Measurements from ENCODE around the gene SLFN5. TPM values are rescaled to one million over a fixed set of nuclear protein-coding genes. Genes with fewer than 3 reads are reported as not detected.

Gene SLFN5
- total RNA-seq, 1 experiment from 2014 or later: 133 TPM

GRCh38 chr17:35314415-35315216 is 71.7 kb downstream of the SLFN5 start:
- DNase-seq (ENCODE audit: unreplicated experiment): no peak
- no TSS peak for BruUV-seq (replicated peaks)

DNA sequence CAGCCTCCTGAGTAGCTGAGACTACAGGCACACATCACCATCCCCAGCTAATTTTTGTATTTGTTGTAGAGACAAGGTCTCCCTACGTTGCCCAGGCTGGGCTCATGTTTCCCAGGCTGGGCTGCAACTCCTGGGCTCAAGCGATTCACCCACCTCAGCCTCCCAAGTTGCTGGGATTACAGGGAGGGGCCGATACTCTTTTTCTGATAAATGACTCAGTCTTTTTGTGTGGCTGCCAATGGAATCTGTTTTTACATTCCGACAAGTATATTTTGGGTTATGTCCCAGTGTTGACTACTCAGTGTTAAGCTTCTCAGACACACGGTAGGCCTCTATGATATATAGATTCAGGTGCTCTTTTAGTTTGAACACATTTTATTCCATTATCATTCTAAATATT is 72.4 kb downstream of the SLFN5 start:
- Mint-ChIP-seq H3K4me3 (ENCODE audit: unreplicated experiment) (no peak overlapping the region), H3K27ac (ENCODE audit: low read depth, unreplicated experiment) (peak overlapping the region; percentile 65)
- intact Hi-C loops (cut with micrococcal nuclease): loop anchor here (10.0 kb wide), 2 partner anchors 70 to 430 kb away; partner anchors contain the start of gene SLFN5

More at GRCh38 chr17:35314415-35315216, 71.7 kb downstream of the SLFN5 start:
- TF ChIP-seq, protein P1, sequence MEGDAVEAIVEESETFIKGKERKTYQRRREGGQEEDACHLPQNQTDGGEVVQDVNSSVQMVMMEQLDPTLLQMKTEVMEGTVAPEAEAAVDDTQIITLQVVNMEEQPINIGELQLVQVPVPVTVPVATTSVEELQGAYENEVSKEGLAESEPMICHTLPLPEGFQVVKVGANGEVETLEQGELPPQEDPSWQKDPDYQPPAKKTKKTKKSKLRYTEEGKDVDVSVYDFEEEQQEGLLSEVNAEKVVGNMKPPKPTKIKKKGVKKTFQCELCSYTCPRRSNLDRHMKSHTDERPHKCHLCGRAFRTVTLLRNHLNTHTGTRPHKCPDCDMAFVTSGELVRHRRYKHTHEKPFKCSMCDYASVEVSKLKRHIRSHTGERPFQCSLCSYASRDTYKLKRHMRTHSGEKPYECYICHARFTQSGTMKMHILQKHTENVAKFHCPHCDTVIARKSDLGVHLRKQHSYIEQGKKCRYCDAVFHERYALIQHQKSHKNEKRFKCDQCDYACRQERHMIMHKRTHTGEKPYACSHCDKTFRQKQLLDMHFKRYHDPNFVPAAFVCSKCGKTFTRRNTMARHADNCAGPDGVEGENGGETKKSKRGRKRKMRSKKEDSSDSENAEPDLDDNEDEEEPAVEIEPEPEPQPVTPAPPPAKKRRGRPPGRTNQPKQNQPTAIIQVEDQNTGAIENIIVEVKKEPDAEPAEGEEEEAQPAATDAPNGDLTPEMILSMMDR (IDR thresholded peaks at IDR 0.05; ENCODE audit: unreplicated experiment): no peak
- peak overlapping the region; percentile 65 for H3K27ac Mint-ChIP-seq (ENCODE audit: low read depth, unreplicated experiment)
- no peaks in the 10 kb centered on the region for H3K36me3 Mint-ChIP-seq (ENCODE audit: insufficient read depth, unreplicated experiment)
- no peaks in the 10 kb centered on the region for H3K9me3 Mint-ChIP-seq (ENCODE audit: unreplicated experiment)
- intact Hi-C loops (cut with micrococcal nuclease): loop anchor here (10.0 kb wide), 2 partner anchors 70 to 430 kb away; partner anchors contain the start of gene SLFN5
- no peak overlapping the region for H3K4me3 Mint-ChIP-seq (ENCODE audit: unreplicated experiment)
- POLR2A ChIA-PET: interaction anchor here (0.9 to 2.7 kb wide), 5 partner anchors 56 to 223 kb away, joined by 3 to 16 read pairs (median 6); partner anchors contain the start of genes SLFN12, SLFN12L and SLFN5
- CTCF ChIA-PET: interaction anchor here (0.6 to 11.1 kb wide), 11 partner anchors 14 to 1145 kb away, joined by 3 to 394 read pairs (median 4); partner anchors contain the start of genes SLFN12 and SLFN12L
- H3K27me3 Mint-ChIP-seq (ENCODE audit: insufficient read depth, unreplicated experiment): peaks cover 81% of the 10 kb centered on the region
- H3K4me1 Mint-ChIP-seq (ENCODE audit: insufficient read depth, unreplicated experiment): peaks cover 14% of the 10 kb centered on the region

DNA sequence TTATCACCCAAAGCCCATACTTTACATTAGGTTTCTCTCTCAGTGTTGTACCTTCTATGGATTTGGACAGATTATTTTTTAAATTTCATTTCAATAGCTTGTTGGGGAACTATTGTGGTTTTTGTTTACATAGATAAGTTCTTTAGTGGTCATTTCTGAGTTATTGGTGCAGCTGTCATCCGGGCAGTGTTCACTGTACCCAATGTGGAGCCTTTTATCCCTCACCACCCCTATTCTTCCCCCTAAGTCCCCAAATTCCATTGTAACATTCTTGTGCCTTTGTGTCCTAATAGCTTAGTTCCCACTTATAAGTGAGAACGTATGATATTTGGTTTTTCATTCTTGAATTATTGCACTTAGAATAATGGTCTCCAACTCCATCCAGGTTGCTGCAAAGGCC is 73.1 kb downstream of the SLFN5 start:
- H3K36me3 Mint-ChIP-seq (ENCODE audit: insufficient read depth, unreplicated experiment): no peaks in the 10 kb centered on the region
- H3K27me3 Mint-ChIP-seq (ENCODE audit: insufficient read depth, unreplicated experiment): peaks cover 85% of the 10 kb centered on the region
- H3K9me3 Mint-ChIP-seq (ENCODE audit: unreplicated experiment): no peaks in the 10 kb centered on the region
- H3K4me3 Mint-ChIP-seq (ENCODE audit: unreplicated experiment): no peak overlapping the region
- intact Hi-C loops (cut with micrococcal nuclease): loop anchor here (10.0 kb wide), 2 partner anchors 71 to 429 kb away; partner anchors contain the start of gene SLFN5
- TF ChIP-seq, protein P1 (IDR thresholded peaks at IDR 0.05; ENCODE audit: unreplicated experiment): no peak
- peaks cover 14% of the 10 kb centered on the region for H3K4me1 Mint-ChIP-seq (ENCODE audit: insufficient read depth, unreplicated experiment)
- POLR2A ChIA-PET: interaction anchor here (0.8 to 2.7 kb wide), 6 partner anchors 52 to 222 kb away, joined by 3 to 16 read pairs (median 4); partner anchors contain the start of genes SLFN12, SLFN12L and SLFN5
- BruUV-seq (replicated peaks): no TSS peak
- CTCF ChIA-PET: interaction anchor here (11.1 kb wide), 1 partner anchor 221 kb away, joined by 394 read pairs; the partner anchor contains the start of gene SLFN12L
- DNase-seq (ENCODE audit: unreplicated experiment): no peak
- H3K27ac Mint-ChIP-seq (ENCODE audit: low read depth, unreplicated experiment): no peak overlapping the region

More for the DNA sequence above, 72.4 kb downstream of the SLFN5 start:
- CTCF ChIA-PET: interaction anchor here (0.6 to 11.1 kb wide), 6 partner anchors 91 to 1145 kb away, joined by 3 to 394 read pairs (median 4); partner anchors contain the start of genes SLFN12 and SLFN12L
- TF ChIP-seq, protein P1 (IDR thresholded peaks at IDR 0.05; ENCODE audit: unreplicated experiment): no peak
- BruUV-seq (replicated peaks): no TSS peak
- Mint-ChIP-seq H3K9me3 (ENCODE audit: unreplicated experiment) (no peaks in the 10 kb centered on the region), H3K36me3 (ENCODE audit: insufficient read depth, unreplicated experiment) (no peaks in the 10 kb centered on the region), H3K27me3 (ENCODE audit: insufficient read depth, unreplicated experiment) (peaks cover 81% of the 10 kb centered on the region), H3K4me1 (ENCODE audit: insufficient read depth, unreplicated experiment) (peaks cover 14% of the 10 kb centered on the region)
- DNase-seq (ENCODE audit: unreplicated experiment): peak; percentile 94
- POLR2A ChIA-PET: interaction anchor here (0.8 to 2.7 kb wide), 6 partner anchors 53 to 223 kb away, joined by 3 to 16 read pairs (median 4); partner anchors contain the start of genes SLFN12, SLFN12L and SLFN5

DNA sequence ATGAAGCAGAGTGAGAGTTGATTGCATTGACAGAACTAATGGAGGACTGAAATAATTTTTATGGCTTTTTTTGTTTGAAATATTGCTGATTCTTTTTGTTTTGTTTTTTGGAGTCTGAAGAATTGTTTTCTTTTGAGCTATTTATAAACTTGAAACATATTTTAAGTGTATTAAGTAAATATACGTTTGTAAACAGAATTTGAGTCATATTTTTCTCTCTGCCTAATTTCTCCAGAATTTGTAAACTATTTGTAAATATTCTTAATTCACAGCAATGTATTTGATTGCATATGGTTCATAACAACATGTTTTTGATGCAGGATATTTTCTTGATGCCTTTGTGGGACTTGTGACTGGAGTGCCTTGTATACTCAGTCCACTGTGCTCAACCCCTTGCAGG is 79.9 kb downstream of the SLFN5 start:
- Mint-ChIP-seq H3K27me3 (ENCODE audit: insufficient read depth, unreplicated experiment) (peaks cover 99% of the 10 kb centered on the region), H3K4me1 (ENCODE audit: insufficient read depth, unreplicated experiment) (no peaks in the 10 kb centered on the region), H3K36me3 (ENCODE audit: insufficient read depth, unreplicated experiment) (no peaks in the 10 kb centered on the region), H3K4me3 (ENCODE audit: unreplicated experiment) (no peak overlapping the region), H3K27ac (ENCODE audit: low read depth, unreplicated experiment) (no peak overlapping the region), H3K9me3 (ENCODE audit: unreplicated experiment) (peaks cover 7% of the 10 kb centered on the region)
- TF ChIP-seq, protein P1 (IDR thresholded peaks at IDR 0.05; ENCODE audit: unreplicated experiment): no peak
- ChIA-PET POLR2A (interaction anchor here (0.6 kb wide), 1 partner anchor 12 kb away, joined by 4 read pairs; no protein-coding TSS in a partner anchor), CTCF (interaction anchor here (0.8 kb wide), 1 partner anchor 131 kb away, joined by 4 read pairs; no protein-coding TSS in a partner anchor)
- intact Hi-C loops (cut with micrococcal nuclease): no loop called here
- no peak for DNase-seq (ENCODE audit: unreplicated experiment)
- no TSS peak for BruUV-seq (replicated peaks)

All from MCF 10A (cell line).